Fibroblast of lung (primary cell): ENCODE data around the gene ZNF609.

Experiments used
- CTCF ChIP-seq, 2 donors: IDR thresholded peaks in 1 of 2; conservative IDR thresholded peaks in 1 of 2; 1 replicate in 1 of 2; 2 replicates in 1 of 2; pipeline ENCODE4 v1.5.1; 2011 to 2012; ENCODE audit warnings: low read length in 2 of 2, control low read depth in 1 of 2, inconsistent platforms in 1 of 2, low read depth in 1 of 2, mild to moderate bottlenecking in 1 of 2
- EZH2 ChIP-seq: IDR thresholded peaks from 2 replicates; pipeline ENCODE4 v1.5.1; 2012; ENCODE audit warnings: low read length, control low read depth, mild to moderate bottlenecking; ENCODE audit errors: missing control alignments

GRCh38 chr15:64447536-64448315 is 12.7 kb upstream of the ZNF609 start:
- TF ChIP-seq CTCF (conservative IDR thresholded peaks at IDR 0.05 in 1 of 2, IDR thresholded peaks at IDR 0.05 in 1 of 2; ENCODE audit: low read depth in 1 of 2, low read length in 2 of 2) (no peak), EZH2 (no peak)
